ENCODE data around the gene TMEM140.
A peak's percentile ranks its signal among the peaks of the same experiment; 100 is the strongest.

The TMEM140 gene

DNA sequence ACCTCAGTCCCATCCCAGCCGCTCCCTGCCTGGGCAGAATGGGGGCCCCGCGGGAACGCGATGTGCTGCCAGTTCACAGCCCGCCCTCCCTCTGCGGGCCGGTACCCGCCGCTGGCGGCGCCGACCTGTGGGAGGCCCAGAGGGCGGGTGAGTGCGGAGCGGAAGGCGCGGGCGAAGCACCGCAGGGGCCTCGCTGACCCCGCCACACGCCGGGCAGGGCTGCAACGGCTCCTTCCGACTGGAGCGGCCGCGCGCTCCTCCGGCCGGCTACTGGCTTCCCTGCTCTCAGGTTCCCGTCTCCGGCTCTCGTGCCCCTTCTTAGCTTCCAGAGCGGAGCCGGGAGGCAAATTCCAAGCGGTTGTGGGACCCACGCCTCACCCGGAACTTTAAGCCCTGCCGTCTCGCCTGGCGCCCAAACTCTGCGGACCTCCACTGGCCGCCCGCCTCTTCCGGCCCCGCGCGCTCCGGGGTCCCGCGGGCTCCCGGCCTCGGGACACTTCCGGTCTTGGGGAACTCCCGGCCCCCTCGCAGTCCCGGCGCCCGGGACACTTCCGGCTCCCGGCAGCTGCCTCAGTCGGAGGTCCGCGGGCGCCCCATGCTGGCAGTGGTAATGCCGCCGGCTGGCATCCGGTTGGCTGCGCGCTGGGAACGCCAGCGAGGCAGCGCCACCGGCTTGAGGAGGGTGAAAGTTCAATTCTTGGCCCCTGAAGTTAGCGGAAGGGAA, 22.6 kb downstream of the TMEM140 start, which contains the start of gene CYREN:
CYREN (minus strand) TSS at position 434 of the 724 bp plus-strand sequence. CDS start 1,785 bp downstream, outside the sequence.
- intact Hi-C loops (cut with DNase I) = loop anchor here (2.0 to 10.0 kb wide), 2 partner anchors 184 to 486 kb away; partner anchors contain the start of gene AGBL3
- DNase-seq = peak; percentile 85 to 98 (median 95)

DNA sequence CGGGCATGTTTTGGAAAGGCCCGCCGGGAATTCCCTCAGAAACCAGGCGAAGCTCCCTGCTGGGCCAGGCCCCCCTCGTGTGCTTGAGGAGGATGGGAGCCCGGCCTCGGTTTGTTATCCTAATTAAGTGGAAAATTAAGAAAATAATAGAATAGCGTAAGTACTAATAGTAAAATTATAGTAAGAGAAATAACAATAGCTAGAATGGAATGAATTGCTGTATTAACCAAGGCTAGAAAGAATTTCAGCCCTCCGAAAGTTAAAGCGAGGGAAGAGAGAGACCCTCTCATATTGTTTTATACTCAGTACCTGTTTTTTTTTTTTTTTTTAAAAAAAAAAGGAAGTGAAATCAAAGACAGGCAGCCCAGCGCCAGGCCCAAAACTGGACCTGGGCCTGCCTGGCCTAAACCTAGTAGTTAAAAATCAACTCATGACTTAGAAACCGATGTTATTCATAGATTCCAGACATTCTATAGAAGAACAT, 23.2 kb downstream of the TMEM140 start:
- intact Hi-C loops (cut with DNase I) = loop anchor here (2.0 to 10.0 kb wide), 2 partner anchors 184 to 486 kb away; partner anchors contain the start of gene AGBL3

DNA sequence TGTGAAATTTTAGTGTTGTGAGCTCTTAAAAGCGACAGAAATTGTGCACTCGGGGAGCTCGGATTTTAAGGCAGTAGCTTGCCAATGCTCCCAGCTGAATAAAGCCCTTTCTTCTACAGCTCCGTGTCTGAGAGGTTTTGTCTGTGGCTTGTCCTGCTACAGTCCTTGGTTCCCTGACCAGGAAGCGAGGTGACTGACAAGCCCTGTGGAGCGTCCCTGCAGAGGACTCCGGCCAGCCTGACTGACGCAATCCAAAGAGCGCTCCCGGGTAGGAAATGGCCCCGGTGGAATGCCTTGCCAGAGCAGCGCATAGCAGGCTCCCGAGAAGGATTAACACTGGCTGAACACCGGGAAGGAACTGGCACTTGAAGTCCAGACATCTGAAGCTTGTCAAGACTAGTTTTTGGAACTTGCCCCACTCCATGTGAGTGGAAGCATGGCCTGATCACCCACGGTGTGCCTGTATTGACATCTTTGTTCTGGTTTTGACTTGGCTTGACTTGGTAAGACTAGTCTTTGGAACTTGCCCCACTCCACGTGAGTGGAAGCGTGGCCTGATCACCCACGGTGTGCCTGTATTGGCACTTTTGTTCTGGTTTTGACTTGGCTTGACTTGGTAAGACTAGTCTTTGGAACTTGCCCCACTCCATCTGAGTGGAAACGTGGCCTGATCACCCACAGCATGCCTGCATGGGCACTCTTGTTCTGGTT, 23.9 kb downstream of the TMEM140 start:
- intact Hi-C loops (cut with DNase I) = loop anchor here (2.0 to 10.0 kb wide), 2 partner anchors 185 to 487 kb away; partner anchors contain the start of gene AGBL3
- DNase-seq = peak in 26 of 42 donors; percentile 31 to 86 (median 60)

More for the DNA sequence above, 23.2 kb downstream of the TMEM140 start:
- peak in 1 of 42 donors; percentile 25 for DNase-seq

DNA sequence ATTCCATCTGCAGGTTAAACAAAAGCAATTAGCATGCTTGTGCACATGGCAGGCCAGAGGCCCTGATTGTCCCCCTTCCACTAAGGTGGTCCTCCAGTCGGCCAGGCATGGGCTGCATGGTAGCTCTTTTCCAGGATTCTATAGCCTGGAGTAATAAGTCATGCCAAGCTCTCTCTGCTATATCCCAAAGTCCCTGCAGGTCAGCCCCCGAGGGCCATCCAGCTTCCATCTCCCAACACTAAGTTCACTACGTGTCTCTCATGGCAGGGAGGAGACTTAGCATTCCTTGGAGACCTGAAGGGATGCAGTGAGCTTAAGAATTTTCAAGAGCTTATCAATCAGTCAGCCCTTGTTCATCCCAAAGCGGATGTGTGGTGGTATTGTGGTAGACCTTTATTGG, 26.0 kb downstream of the TMEM140 start:
- intact Hi-C loops (cut with DNase I) = loop anchor here (10.0 kb wide), 1 partner anchor 489 kb away; no protein-coding TSS in a partner anchor
- DNase-seq = peak in 1 of 42 donors; percentile 35

DNA sequence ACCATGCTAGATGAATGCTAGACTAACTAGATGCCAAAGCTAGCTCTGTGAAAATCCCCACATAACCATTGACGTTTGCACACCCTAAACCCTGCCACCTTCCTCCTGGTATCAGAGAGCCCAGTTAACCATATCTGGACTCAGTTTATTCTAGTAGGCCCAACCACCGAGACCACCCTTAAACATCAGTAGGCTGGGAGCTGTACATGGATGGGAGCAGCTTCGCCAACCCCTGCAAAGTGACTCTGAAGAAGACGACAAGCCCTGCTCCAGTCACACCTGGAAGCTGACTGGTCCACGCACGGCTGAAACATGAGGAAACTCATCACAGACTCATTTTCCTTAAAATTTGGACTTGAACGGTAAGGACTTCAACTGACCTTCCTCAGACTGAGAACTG, 27.1 kb downstream of the TMEM140 start:
- intact Hi-C loops (cut with DNase I) = loop anchor here (10.0 kb wide), 1 partner anchor 490 kb away; no protein-coding TSS in a partner anchor
- peak in 1 of 42 donors; percentile 17 for DNase-seq

DNA sequence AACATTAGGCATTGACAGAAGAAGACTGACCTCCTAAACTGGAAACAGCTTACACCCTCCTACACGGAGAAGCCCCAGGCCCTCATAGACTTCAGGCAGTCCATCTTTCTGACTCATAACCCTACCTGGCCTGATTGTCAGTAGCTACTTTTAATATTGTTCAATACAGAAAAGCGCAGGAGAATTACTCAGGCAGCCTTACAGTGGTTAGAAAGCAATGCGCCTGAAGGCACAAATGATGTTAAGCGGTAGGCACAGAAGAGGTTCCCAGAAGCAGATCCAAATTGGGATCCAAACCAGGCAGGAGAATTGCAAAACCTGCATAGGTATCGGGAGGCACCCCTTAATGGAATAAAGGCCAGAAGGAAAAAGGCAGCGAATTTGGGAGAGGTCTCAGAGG, 28.1 kb downstream of the TMEM140 start:
- intact Hi-C loops (cut with DNase I) = loop anchor here (10.0 kb wide), 1 partner anchor 491 kb away; no protein-coding TSS in a partner anchor
- peak in 1 of 42 donors; percentile 4 for DNase-seq

DNA sequence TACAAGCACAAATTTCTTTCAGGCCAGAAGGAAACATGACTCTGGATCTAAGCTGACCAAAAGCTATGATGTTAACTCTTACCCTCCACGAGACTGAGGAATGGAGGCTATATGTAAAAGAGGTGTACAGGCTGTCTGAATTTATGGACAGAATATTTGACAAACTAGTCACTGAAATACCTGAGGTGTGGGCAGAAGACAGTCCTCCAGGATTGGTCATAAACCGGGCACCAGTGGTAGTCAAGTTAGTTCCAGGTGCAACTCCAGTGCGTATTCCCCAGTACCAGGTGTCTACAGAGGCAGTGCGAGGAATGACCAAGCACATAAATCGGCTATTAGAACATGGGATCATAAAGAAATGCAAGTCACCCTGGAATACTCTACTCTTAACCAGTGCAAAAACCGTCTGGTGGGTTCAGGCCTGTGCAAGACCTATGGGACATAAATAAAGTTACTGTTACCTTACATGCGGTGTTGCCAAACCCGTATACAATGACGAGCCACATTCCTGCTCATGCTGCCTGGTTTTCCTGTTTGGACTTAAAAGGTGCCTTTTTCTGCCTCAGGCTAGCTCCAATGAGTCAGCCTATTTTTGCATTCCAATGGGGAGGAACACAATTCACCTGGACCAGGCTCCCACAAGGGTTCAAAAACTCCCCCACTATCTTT, 29.3 kb downstream of the TMEM140 start:
- peak in 1 of 42 donors; percentile 22 for DNase-seq
- intact Hi-C loops (cut with DNase I) = loop anchor here (10.0 kb wide), 1 partner anchor 492 kb away; no protein-coding TSS in a partner anchor

DNA sequence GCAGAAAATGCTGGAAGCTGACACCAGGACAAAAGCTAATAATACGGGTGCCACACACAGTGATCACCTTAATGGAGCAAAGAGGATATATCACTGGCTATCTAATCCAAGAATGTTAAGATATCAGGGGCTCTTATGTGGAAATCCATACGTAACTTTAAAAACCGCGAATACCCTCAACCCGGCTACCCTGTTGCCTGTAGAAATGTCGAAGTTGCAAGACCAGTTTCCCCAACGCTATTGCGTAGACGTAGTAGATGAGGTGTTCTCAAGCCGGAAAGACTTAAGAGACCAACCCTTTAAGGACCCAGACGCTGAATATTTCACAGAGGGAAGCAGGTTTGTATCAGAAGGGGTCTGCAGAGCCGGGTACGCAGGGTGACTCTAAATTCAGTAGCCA, 30.5 kb downstream of the TMEM140 start:
- intact Hi-C loops (cut with DNase I) = loop anchor here (10.0 kb wide), 1 partner anchor 494 kb away; no protein-coding TSS in a partner anchor
- DNase-seq = peak in 1 of 42 donors; percentile 12

DNA sequence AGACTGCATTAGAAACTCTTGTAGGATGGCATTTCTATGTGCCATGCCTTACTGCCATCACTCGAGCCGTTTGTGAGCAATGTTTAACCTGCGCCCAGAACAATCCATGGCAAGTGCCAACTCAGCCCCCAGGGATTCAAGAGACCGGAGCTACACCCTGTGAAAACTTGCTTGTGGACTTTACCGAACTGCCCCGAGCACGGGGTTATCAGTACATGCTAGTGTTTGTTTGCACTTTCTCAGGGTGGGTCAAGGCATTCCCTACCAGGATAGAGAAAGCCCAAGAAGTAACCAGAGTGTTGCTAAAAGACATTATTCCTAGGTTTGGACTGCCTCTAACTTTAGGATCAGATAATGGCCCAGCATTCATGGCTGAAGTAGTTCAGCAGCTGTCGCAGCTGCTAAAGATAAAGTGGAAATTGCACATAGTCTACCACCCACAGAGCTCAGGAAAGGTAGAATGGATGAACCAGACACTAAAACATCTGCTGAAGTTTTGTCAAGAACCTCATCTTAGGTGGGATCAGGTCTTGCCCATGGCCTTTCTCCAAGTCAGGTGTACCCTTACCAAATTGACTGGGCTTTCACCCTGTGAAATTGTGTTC, 31.6 kb downstream of the TMEM140 start:
- no peak for DNase-seq
- intact Hi-C loops (cut with DNase I) = loop anchor here (10.0 kb wide), 1 partner anchor 495 kb away; no protein-coding TSS in a partner anchor

DNA sequence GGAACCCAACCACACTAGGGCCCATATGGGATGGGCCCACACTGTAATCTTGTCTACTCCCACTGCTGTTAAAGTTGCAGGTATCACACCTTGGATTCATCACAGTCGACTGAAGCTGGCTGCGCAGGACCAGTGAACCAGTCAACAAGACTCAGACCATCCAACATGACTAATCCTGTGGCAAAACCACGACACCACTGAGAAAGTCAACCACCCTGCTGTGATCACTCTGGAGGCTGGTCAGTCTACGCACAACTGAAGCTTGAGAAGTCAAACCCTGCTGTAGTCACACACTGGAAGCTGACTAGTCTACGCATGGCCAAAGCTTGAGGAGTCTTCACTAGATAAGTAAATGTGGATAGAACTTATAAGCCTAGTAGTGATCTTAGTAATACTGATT, 32.2 kb downstream of the TMEM140 start:
- no peak for DNase-seq
- intact Hi-C loops (cut with DNase I) = no loop called here

DNA sequence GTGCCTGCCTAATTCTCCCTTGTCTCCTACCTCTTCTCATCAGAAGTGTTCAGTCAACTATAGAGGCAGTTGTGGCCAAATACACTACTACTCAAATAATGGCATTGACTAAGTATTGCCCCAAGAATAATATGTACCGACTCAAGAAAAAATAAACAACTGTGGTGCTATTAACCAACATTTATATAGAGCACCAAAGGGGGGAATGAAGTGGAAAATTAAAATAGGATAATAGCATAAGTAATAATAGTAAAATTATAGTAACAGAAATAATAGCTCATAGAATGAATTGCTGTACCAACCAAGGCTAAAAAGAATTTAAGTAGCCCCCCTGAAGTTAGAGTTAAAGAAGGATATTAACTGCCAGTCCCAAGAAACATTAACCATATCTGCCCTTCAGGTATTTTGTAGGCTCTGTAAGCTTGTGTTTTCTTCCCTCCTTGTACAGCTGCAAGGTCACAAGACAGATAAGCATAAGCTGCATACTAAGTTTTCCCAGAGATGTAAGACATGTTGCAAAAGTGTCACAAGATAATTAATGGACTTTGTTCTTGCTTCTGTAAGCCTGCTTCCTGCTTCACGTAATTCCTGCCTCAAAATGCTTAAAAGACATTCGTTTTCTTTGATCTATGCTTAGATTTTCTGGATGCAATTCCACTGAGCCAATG, 33.5 kb downstream of the TMEM140 start:
- intact Hi-C loops (cut with DNase I) = no loop called here
- no peak for DNase-seq

DNA sequence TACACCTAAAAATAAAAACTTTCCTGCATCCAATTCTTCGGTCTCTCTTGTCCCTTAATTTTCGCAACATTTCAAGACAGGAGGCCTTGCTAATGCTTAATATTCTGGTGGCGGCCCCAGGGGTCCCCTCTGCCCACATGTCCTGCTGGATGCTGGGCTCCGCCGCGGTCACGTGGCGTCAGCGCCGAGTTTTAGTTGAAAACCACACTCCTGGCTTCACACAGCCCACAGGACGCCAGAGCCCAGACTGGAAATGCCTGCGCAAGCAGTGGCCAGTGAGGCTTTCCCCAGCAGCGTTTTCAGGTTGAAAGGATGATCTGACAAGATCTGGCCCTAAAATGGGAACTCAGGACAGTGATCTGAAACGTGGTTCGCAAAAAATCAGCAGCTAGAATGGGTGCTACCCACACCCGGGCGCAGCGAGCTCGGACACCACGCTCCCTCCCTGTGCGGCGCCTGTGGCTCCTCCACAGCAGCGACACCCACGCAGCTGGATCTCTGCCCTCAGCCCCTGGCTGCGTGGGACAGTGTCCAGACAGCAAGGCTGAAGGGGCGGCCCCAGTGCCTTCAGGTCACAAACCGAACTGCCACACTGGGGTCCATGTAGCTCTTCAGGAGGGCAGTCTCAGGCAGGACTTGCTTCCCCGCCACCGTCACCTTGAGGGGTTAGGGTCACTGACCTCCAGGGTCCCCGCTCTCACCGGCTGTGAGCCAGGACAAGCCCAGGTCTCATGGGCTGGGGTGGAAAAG, 34.2 kb downstream of the TMEM140 start:
- intact Hi-C loops (cut with DNase I) = no loop called here
- DNase-seq = no peak

DNA sequence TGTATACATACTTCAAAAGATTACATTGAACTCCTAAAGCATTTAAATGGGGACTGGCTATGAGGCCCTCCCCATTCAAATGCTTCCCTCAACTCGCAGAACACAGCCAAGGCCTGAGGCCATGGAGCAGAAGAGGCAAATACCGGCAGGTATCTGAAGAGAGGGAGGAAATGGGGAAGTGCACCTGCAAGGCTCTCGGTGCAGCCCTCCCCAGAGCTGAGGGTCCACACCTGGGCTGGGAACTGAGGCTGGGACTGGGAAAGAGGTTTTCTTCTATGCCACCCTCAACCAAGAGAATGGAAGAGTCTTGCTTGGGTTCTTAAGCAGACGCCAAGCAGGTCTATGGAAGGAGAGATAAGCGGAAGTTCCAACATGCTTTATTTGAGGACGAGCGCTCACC, 35.6 kb downstream of the TMEM140 start:
- DNase-seq = no peak
- intact Hi-C loops (cut with DNase I) = no loop called here

DNA sequence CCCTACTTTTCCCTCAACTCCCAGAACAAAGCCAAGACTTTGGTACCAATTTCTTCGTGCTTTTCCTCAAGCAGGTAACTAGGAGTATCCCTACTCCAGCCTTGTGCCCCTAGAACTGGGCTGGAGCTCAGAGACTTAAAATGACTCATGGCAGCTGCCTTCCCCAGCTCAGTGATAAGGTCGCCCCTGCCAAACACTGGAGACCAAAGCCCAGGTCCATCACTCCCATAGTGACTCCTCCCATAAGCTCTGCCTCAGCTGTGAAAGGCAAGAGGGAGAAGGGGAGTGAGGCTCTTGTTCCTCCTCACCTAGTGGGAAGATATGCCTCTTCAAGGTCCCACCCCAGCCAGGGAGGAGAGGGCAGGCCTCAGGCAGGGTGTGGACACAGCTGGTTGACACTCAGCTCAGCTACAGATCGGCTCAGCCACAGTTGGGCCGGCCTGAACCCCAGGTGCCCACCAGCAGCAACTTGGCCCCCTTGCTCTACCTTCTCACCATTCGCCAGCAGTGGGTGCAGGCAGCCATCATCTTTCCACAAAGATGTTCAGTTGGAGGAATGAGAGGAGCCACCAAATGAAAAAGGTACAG, 36.5 kb downstream of the TMEM140 start:
- DNase-seq = no peak
- intact Hi-C loops (cut with DNase I) = no loop called here

DNA sequence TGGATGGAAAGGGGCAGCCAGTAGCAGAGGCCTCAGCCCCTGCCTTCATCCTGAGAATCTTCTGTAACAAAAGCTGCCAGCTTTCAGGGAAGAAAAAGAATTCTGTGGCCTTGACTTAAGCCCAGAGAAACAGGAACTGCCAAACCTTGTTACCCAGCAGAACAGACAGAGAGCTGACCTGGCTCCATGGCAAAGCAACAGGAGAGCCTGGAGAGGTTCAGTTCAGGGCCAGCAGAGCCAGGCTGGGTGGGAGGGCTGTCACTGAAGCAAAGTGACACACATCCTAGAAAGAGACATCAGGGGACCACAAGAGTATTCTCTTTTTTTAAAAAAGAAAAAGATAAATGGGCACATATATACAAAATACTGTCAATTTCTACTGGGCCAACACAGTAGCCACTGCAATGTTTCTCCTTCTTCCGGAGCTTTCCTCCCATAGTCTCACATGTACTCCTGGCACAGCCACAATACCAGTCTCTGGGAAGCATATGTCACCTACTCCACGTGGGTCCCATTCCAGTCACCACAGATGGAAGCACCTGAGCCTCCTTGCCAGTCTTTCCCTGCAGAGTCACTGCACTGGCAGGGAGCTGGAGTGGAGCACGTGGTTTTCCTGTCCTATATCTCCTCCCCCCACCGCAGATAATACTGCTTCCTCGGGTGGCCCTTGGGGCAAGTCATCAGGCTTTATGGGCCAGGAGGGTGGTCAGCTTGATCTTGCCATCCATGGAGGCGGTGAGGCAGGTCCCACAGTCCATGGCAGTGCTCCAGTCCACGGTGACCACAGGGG, 37.8 kb downstream of the TMEM140 start:
- intact Hi-C loops (cut with DNase I) = no loop called here
- no peak for DNase-seq

DNA sequence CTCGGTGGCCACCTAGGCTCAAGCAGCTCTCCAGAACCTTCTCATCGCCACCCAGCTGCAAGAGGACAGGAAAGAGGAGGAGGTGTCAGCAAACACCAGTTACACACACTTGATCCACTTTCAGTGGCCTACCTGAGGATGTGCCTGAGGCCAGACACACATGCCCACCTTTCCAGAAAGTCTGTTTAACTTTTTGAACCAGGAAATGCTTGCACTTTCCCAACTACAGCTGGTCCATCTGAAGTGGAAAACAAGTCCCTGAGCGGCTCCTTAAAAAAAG, 38.3 kb downstream of the TMEM140 start:
- no peak for DNase-seq
- intact Hi-C loops (cut with DNase I) = no loop called here

Data from head of caudate nucleus (tissue), 42 donors.